Raji (cell line): ENCODE results near the gene SPPL2B.

Experiments
- POLR2A ChIP-seq: IDR thresholded peaks from 2 replicates; pipeline ENCODE4 v1.6.1; 2011; ENCODE audit warnings: low read depth, low read length, control low read depth; ENCODE audit not compliant: insufficient read depth

The SPPL2B gene

GRCh38 chr19:2387367-2388288 lies 59.1 kb downstream of the SPPL2B start:
- TF ChIP-seq POLR2A, result no peak

DNA sequence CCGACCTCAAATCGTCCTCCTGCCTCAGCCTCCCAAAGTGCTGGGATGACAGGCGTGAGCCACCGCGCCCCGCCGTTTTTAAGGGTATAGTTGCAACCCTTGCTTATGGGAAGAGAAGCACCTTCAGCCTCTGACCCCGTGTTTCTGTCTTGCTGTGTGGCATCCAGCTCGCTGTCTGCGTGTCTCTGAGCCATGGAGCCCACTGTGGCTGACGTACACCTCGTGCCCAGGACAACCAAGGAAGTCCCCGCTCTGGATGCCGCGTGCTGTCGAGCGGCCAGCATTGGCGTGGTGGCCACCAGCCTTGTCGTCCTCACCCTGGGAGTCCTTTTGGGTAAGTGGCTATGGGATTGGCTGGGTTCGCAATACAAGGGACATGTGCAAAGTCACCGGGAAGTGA lies 61.1 kb downstream of the SPPL2B start:
- TF ChIP-seq POLR2A, result no peak

DNA sequence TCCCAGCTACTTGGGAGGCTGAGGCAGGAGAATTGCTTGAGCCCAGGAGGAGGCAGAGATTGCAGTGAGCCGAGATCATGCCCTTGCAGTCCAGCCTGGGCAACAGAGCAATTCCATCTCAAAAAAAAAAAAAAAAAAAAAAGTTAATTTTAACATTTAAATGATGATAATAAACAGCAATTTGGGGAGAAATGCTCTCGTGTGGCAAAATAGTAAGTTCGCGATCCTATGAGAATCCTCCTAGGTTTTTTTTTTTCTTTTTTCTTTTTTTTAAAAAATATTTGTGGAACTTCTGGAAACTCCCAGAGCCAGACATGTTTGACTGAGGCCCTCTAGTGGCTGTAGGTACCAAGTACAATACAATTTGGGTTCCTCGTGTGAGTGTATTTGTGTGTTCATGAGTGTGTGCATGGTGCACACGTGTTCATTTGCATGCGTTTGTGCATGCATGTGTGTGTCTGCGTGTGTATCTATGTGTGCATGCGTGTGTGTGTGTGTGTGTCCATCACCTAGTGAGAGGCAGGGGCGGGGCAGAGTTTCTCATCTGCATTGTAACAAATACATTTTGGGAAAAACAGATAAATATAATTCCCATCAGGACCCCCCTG lies 62.7 kb downstream of the SPPL2B start:
- 0 out of 2 replicates have a peak, but pooled peaks have one; percentile 14 for TF ChIP-seq POLR2A

DNA sequence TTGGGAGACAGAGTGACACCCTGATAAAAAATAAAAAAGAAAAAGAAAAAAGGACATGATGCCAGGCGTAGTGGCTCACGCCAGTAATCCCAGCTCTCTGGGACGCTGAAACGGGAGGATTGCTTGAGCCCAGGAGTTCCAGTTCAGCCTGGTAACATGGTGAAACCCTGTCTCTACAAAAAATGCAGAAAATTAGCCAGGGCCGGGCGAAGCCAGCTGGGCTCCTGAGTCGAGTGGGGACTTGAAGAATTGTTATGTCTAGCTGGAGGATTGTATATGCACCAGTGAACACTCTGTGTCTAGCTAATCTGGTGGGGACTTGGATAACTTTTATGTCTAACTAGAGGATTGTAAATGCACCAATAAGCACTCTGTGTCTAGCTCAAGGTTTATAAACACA lies 63.9 kb downstream of the SPPL2B start:
- no peak for TF ChIP-seq POLR2A

- 0 out of 2 replicates have a peak, but pooled peaks have one; percentile 5 for TF ChIP-seq POLR2A
Observed at GRCh38 chr19:2394054-2394441, 65.6 kb downstream of the SPPL2B start.

DNA sequence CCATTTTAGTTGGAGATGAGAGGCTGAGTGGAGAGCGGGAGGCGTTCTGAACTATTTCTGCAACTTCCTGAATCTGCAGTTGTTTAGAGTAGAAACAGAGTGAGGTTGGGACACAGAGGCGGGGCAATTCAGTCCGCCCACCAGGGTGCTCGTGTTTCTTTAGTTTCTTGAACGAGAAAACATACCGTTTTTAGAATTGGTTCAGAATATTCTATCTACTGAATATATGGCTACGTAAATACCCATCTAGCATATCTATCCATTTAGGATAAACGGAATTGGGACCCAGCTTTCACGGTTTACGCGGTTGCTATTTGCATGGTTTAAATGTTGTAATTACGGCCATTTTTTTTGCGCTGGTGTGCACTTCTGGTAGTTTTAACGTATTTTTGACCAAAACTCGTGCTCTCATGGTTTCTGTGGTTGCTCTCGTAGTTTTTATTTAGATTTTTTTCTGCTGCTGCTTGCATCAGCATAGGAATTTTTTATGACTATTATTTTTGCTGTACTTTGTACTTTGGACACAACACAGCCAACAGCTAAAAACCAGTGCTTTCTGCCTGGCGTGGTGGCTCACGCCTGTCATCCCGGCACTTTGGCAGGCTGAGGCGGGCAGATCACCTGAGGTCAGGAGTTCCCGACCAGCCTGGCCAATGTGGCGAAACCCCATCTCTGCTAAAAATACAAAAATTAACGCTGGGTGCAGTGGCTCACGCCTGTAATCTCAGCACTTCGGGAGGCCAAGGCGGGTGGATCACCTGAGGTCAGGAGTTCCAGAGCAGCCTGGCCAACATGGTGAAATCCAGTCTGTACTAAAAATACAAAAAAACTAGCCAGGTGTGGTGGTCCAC lies 66.2 kb downstream of the SPPL2B start:
- TF ChIP-seq POLR2A, result peak; percentile 47; the same call in 1 of the 2 replicates

DNA sequence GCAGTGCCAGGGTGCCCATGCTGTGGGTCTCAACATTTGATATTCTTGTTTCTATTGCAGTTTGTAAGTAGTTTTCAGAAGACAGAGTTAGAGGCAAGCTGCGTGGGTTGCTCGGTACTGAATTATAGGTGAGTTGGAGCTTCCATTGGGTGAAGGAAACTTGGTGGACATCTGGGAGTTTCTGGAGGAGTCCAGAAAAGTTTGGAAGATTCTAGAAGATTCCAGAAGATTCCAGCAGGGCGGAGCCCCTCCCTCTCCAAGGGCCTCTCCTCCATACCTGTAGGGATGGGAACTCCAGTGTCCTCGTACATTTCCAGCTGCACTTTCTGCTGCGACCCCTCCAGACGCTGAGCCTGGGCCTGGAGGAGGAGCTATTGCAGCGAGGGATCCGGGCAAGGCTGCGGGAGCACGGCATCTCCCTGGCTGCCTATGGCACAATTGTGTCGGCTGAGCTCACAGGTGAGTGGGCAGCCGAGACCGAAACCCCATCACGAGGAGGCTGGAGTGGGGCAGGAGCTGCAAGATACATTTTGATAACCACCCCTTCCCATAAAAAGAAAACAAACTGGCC lies 70.3 kb downstream of the SPPL2B start:
- TF ChIP-seq POLR2A, result no peak

- TF ChIP-seq POLR2A, result no peak
Observed at GRCh38 chr19:2399582-2399981, 71.1 kb downstream of the SPPL2B start.
